Peyer's patch (tissue), 4 donors: ENCODE measurements around the gene HELZ2.

Source experiments
- CTCF ChIP-seq, 6 experiments: fragments of 450-650 bp in 4 of 6; fragments of 200-600 bp in 2 of 6; sonication (generic) in 1 of 6; IDR thresholded peaks; one replicate each; pipeline ENCODE4 v1.5.1; 2017 to 2019; ENCODE audit warnings: antibody characterized with exemption in 6 of 6, mild to moderate bottlenecking in 3 of 6, moderate library complexity in 1 of 6
- POLR2A ChIP-seq, 2 donors: fragments of 450-650 bp; IDR thresholded peaks; one replicate each; pipeline ENCODE4 v1.5.1; 2017; ENCODE audit warnings: antibody characterized with exemption in 2 of 2, mild to moderate bottlenecking in 2 of 2, moderate library complexity in 2 of 2

DNA sequence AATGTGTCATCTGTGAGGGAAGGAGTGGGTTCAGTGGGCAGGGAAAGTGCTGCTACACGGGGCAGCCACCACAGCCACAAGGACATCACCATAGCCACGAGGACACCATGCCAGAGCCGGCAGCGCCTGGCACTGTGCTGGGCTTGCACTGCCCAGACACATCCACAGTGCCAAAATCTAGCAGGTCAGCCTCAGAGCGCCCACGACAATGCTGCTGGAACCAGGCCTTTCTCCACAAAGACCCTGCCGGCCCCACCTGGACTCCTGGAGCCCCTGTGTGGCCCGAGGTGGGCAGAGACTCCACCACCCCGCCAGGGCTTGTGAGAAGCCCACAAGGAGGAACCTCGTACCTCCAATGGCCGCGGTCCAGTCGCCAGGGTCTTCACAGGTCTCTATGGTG is 18.6 kb upstream of the HELZ2 start:
- no peak for TF ChIP-seq CTCF (IDR thresholded peaks at IDR 0.05)
- no peak for TF ChIP-seq POLR2A (IDR thresholded peaks at IDR 0.05)
